GM21529 (cell line): Measurements from ENCODE around the gene CASP7.
"Not testable (repeated sequence)": the region's sequence is repeated elsewhere in the genome, so short reads cannot be mapped to it uniquely, and the experiment has no call there.

Experiments
- ATAC-seq: cut with Tn5 transposase; IDR thresholded peaks from one replicate; pipeline ENCODE4 v1.9.1; 2021; ENCODE audit not compliant: unreplicated experiment

CASP7 gene

DNA sequence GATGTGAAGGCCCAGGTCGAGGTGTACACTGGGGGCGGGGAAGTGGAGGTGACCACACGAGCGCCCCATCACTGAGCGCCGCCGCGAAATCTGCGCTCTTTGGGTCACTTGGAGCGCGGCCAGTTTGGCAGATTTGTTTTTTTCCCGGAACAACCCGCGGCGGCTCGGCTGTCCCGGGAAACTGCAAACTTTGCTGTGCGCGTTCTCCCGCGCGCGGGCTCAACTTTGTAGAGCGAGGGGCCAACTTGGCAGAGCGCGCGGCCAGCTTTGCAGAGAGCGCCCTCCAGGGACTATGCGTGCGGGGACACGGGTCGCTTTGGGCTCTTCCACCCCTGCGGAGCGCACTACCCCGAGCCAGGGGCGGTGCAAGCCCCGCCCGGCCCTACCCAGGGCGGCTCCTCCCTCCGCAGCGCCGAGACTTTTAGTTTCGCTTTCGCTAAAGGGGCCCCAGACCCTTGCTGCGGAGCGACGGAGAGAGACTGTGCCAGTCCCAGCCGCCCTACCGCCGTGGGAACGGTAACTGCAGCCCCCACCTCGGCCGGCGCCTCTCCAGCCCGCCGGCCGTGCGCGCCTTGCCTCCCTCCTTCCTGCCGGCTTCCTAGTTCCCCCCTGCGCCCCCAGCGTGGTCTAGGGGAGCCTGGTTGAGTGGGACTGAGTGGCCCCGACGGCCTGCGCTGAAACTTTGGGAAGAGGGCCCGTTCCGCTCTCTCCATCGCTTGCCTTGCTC, at the start of gene CASP7:
TSS of gene CASP7 (plus strand) at position 450 of the 727 bp plus-strand sequence. CDS start 17,582 bp downstream, outside the sequence.
- peak; percentile 66 for ATAC-seq

DNA sequence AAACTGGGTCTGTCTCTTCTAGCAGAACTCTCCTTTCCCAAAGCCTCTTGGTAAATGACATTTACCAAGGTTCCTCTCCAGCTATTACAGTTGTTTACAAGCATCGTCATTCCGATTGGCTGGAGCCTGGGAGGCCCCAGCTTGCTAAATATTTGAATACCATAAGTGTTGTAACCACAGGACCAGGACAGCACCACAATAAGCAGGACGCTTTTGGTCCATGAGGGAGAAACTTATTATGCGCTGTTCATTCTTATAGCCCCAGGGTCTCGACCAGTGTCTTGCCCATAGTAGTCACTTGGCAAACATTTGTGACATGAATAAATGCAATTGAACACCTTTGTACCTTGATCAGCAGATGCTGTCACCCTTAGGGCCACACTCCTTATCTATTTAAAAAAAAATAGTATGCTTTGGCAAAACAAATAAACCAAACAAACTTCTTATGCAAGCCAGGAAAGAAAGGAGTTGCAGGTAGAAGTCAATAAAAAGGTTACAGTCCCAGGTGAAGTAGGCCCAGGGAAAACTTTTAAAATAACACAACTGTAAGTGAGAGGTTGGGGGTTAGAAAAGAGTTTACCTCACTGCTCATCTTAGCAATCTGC, 48.7 kb upstream of the CASP7 start:
- no peak for ATAC-seq

DNA sequence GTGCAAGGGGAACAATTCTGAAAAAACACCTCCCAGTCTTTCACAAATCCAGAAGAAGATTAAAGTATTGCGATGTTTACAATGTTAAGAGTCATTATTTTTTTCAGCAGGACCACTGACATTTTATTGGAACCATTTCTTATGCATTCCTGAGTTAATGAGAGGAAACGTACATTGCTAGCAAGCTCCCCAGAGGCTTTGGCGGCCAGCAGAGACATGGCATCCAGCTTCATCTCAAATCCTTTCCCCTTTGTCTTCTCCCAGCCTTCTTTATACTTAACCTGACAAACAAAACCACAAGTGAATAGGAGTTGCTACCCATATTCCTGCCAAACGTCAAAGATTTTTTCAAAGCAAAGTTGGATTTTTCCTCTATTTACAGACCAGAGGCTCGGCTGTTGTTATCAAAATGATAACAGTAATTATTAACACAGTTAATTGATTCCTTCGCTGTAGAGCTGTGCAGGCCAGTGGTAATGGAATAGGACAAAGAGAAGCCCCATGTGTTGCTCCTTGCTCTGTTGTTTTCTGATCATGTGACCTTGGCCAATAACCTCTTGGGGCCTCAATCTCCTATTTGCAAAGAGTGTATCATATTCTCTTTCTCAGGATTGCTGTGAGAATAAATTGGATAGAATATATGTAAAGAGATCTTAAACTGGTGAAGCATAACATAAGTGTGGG, 47.9 kb upstream of the CASP7 start:
- ATAC-seq = no peak

GRCh38 chr10:113639966-113640365, 39.7 kb upstream of the CASP7 start:
- ATAC-seq = no peak

DNA sequence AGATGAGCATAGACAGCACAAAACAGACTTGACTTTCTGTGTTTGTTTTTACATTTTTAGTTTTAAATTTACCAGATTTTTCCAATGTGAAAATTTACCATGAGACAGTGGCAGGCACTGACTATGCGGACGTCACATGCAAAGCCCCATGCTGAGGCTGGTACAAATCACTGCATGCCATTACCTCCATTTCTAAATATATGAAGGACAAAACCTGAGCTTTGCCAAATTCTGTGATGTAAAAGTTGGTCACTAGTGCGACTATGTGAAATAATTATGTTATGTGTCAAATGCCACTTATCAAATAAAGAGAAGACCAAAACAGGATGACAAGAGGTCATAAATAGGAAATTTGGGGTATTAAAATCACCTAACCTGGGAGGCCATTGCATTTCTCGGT, 38.0 kb upstream of the CASP7 start:
- ATAC-seq = no peak

GRCh38 chr10:113643183-113643582, 36.5 kb upstream of the CASP7 start:
- ATAC-seq = no peak

DNA sequence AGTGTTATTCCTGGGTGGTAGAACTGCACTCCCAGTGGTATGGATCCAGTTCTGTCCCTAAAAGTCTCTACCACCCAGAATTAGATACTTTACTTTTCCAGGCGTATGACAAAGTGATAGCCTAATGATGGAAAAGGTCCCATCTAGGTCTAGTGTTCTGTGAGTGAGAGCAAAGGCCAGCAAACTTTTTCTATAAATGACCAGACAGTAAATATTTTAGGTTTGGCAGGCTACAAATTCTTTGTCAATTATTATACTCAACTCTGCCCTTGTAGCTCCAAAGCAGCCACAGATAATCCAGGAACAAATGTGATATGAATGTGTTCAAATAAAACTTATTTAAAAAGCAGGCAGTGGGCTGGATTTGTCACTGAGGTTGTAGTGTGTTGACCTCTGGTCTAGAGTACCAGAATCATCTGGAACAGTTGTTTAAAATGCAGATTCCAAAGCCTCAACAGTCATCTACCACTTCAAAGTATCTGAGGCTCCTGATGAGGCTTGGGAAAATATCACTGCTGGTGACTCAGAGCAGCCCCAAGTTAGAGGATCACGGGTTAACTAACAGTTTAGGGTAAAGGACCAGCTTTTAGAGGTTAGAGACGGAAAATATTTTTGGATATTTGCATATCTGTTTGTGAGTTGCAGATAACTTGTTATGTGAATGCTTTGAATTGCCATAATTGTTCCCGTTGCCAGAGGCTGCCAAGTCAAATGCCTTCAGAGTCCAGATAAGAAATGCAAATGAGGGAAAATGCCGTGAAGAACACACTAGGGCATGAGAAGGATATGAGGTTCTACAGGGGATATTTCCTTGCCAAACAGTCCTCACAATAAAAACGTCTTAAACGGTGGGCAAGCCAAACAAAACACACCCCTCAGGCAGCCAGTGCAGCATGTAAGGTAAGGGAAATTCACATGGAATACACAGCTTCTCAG, 35.3 kb upstream of the CASP7 start:
- ATAC-seq = no peak

DNA sequence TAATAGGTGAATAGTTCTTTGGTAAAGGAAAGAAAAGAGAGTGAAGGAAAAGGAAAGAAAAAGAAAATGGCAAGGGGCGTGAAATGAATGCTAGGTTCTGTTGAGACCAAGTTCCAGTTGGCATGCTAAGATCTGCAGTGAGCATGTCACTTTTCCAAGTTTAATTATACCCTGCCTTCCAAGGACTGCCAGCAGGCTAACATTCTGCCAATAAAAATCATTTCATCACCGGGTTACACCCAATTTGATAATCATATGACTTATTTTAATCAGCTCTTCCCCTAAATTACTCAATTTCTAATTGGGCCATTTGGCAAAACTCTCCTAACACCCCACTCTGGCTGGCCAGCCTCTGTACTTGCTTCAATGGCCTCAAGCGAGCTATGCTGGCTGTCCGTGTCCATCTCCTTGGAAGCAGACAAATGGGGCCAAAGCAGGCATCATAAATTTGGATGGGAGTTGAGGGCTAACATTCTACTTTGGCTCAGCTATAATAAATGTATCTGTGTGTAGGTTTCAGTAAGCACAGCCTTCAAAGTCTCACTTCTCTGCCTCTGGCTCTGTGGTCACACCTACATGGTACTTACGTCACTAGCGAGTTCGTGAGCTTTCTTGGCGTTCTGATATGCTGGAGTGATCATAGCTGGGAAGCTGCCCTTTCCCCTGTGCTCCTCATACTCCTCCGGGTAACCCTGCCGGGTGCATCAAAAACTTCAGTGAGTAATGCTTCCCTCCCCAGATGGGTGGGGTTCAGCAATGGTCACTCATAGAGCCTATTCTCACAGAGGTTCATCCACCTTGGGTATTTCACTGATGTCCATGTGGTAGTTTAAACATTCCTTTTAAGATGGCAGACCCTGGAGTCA, 33.1 kb upstream of the CASP7 start:
- ATAC-seq = no peak

DNA sequence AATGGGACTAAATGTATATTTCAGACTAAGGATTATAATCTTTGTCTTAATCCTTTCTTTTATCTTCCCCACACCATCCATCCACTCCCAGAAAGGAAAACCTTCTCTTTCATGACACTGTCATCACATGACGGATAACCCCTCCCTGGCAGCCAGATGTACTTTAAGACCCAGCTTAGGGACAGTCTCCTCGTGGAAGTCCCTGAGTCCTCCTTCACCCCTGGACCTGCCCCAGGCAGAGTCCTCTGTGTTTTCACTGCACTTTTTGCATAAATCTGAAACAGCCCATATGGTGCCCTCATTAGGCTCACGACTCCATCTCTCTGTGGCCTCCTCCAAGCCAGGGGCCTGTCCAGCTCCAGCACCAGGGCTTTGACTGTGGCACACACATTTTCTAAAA, 31.9 kb upstream of the CASP7 start:
- no peak for ATAC-seq

DNA sequence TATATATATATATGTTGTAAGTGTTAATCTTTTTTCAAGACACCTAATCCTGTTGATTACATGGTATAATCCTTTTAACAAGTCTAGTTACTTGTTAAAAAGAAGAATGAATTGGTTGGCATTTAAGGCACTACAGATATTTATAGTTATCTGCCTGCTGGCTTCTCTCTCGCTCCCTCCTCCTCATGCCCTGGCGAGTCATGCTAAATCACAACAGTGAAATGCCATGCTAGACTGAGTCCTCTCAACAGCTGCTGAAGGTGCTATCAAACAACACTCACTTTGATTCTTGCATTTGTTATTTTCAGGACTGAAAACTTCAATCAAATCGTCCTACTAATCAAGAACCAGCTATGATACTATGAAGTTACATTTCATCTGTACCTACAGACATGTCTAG, 31.2 kb upstream of the CASP7 start:
- no peak for ATAC-seq

DNA sequence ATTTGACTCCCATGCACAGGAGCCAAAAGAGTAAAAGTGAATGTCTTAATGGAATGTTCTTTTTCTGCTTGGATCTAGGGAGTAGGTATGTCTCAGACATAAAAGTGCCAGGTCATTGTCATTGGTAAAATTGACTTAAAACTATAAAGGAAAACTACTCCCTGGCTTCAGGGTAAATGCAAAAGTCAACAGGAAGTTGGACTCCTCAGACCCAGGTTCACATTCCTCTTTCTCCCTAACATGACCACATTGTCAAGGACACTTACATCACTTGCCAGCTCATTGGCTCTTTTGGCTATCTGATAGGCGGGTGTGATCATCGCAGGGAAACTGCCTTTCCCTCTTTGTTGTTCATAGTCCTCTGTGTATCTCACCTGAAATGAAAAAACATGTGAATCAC, 29.5 kb upstream of the CASP7 start:
- ATAC-seq = no peak

- no peak for ATAC-seq
These were observed 28.7 kb upstream of the CASP7 start for GRCh38 chr10:113651021-113651420.

GRCh38 chr10:113651898-113652297, 27.8 kb upstream of the CASP7 start:
- ATAC-seq = no peak

GRCh38 chr10:113652456-113652855, 27.3 kb upstream of the CASP7 start:
- ATAC-seq = not testable (repeated sequence)

DNA sequence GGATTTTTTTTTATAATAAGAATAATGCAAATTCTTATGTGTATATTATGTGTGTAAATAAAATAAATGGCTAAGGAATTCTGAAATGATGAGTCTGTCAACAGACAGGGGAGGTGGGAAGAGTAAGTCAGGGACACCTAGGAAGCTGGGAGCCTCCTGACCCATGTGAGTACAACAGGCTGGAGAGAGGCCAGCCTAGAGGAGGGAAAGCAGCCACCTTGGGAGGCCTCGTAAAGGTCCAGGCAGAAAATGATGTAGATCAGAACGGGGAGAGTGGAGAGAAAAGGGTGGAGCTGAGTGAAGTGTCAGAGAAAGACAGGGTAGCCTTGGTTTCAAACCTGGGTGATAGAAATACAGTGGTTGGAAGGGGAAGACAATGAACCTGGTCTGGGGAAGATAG, 22.8 kb upstream of the CASP7 start:
- no peak for ATAC-seq

GRCh38 chr10:113657544-113657943, 22.2 kb upstream of the CASP7 start:
- ATAC-seq = no peak

DNA sequence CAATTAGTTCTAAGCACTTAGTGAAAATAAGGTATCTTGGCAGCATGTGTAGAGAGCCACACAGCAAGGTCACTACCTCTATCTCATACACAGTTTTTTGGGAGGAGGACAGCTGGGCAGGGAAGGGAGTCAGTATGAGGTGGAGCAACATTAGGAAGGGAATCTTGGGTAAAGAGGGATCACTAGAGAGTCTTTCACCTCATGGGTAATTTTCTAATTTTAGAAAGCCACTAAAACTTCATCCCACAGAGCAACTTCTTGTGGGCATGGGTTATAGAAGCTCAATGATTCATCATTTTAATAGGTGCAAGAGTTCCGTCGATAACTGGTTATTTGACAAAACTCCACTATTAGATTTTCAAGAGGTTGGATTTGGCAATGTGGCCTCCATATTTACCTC, 18.4 kb upstream of the CASP7 start:
- no peak for ATAC-seq

DNA sequence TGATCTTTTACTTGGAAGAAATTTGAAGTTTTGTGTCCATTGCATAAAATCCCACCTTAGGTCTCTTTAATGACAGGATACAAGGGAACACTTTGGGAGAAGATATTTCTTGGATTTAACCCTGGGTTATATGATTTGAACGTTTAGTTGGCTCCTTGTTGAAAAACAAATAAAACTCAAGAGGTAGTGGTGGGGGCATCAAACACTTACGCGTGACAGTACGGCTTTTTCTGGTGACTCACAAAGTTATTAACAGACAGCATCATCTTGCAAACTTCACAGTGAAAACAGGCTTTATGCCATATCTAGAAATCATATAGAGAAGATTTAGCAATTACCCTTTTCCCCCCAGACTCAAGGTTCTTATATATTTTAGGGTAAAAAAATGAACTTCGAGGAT, 16.6 kb upstream of the CASP7 start:
- no peak for ATAC-seq

DNA sequence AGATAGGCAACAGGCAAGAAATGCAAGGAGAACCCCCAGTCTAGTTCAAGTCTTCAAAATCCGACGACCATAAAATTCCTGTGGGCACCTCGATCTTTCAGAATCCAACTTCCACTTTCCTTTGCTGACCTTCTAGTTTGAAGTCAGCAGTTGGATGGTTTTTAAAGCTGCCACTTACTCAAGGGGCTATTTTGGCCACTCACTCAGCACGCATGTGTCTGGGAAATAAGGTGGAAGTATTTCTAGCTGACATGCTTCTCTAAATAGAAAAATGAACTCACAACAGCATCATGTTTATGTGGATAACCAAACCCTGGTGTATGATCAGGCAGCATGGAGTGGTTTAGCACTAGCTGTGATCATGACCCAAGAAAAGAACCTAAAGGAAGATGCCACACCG, 15.8 kb upstream of the CASP7 start, which contains the start of gene NRAP:
TSS of gene NRAP (minus strand) at position 134 of the 400 bp plus-strand sequence. CDS start 159 bp downstream, outside the sequence.
- no peak for ATAC-seq

DNA sequence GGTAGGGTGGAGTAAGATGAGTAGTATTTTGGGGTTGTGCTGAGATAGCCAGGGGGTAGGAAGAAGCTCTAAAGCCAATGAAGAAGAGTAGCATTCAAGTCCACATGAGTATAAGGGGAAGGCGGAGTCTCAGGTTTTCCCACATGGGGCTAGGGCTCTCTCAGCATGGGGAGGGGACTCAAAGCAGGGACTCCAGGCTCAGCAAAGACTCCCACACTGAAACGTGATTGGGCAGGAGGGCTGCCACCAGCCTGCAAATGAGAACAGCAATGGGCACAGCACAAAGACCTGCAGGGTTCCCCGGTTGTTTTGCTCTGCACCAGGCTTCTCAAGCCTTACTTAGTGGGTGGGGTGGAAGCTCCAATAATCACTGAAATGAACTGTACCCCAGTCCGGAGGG, 14.4 kb upstream of the CASP7 start:
- ATAC-seq = no peak
